SK-N-SH treated with all-trans-retinoic acid at 6 μM for 48 hours (cell line): Measurements from ENCODE around the gene CTNNA3.

Experiments used
- ATAC-seq: fragments of 200-7000 bp; cut with Tn5 transposase; 3 replicates; pipeline ENCODE4 v1.9.1; 2020; ENCODE audit warnings: mild to moderate bottlenecking, moderate library complexity
- ARNTL ChIP-seq: fragments of 450-650 bp; formaldehyde crosslinking; IDR thresholded peaks from 2 replicates; pipeline ENCODE4 v1.5.0; 2020; ENCODE audit warnings: low read depth, mild to moderate bottlenecking, moderate library complexity, borderline replicate concordance
- BACH2 ChIP-seq: fragments of 250-450 bp; sonication (Bioruptor Pico); IDR thresholded peaks from 2 replicates; pipeline ENCODE4 v1.9.0; 2021; ENCODE audit warnings: mild to moderate bottlenecking, borderline replicate concordance
- CSRNP3 ChIP-seq: fragments of 250-450 bp; sonication (Bioruptor Pico); IDR thresholded peaks from 2 replicates; pipeline ENCODE4 v1.5.1; 2021; ENCODE audit warnings: mild to moderate bottlenecking, moderate library complexity
- ESRRG ChIP-seq: fragments of 250-450 bp; sonication (Bioruptor Pico); IDR thresholded peaks from 2 replicates; pipeline ENCODE4 v1.6.1; 2021; ENCODE audit warnings: mild to moderate bottlenecking
- GLIS3 ChIP-seq: fragments of 250-450 bp; sonication (Bioruptor Pico); IDR thresholded peaks from 2 replicates; pipeline ENCODE4 v1.5.0; 2020; ENCODE audit warnings: mild to moderate bottlenecking, moderate library complexity
- ISL1 ChIP-seq: fragments of 250-450 bp; sonication (Bioruptor Pico); IDR thresholded peaks from 2 replicates; pipeline ENCODE4 v2.1.2; 2022; ENCODE audit warnings: mild to moderate bottlenecking, moderate library complexity
- OSR1 ChIP-seq: fragments of 250-450 bp; sonication (Bioruptor Pico); IDR thresholded peaks from 2 replicates; pipeline ENCODE4 v1.8.0; 2022; ENCODE audit warnings: moderate library complexity, mild to moderate bottlenecking, inconsistent platforms
- PPARA ChIP-seq: fragments of 250-450 bp; sonication (Bioruptor Pico); IDR thresholded peaks from 2 replicates; pipeline ENCODE4 v1.5.0; 2020; ENCODE audit warnings: mild to moderate bottlenecking, borderline replicate concordance
- RARB ChIP-seq: fragments of 250-450 bp; sonication (Bioruptor Pico); IDR thresholded peaks from 2 replicates; pipeline ENCODE4 v1.8.0; 2021; ENCODE audit warnings: mild to moderate bottlenecking, moderate library complexity
- SNAI2 ChIP-seq: fragments of 250-450 bp; sonication (Bioruptor Pico); IDR thresholded peaks from 2 replicates; pipeline ENCODE4 v1.5.0; 2020; ENCODE audit warnings: mild to moderate bottlenecking, moderate library complexity
- TCF4 ChIP-seq: fragments of 250-450 bp; sonication (Bioruptor Pico); IDR thresholded peaks from 2 replicates; pipeline ENCODE4 v1.8.0; 2021; ENCODE audit warnings: mild to moderate bottlenecking, moderate library complexity, borderline replicate concordance
- TOX ChIP-seq: fragments of 250-450 bp; sonication (Bioruptor Pico); IDR thresholded peaks from 2 replicates; pipeline ENCODE4 v1.8.0; 2021; ENCODE audit warnings: mild to moderate bottlenecking, moderate library complexity, borderline replicate concordance
- ZC3H10 ChIP-seq: fragments of 250-450 bp; sonication (Bioruptor Pico); IDR thresholded peaks from 2 replicates; pipeline ENCODE4 v1.5.1; 2021; ENCODE audit warnings: mild to moderate bottlenecking, moderate library complexity
- ZFP3 ChIP-seq: fragments of 250-450 bp; sonication (Bioruptor Pico); IDR thresholded peaks from 2 replicates; pipeline ENCODE4 v1.5.0; 2020; ENCODE audit warnings: mild to moderate bottlenecking, moderate library complexity
- ZFP30 ChIP-seq: fragments of 450-650 bp; formaldehyde crosslinking; IDR thresholded peaks from 2 replicates; pipeline ENCODE4 v1.5.0; 2022; ENCODE audit warnings: mild to moderate bottlenecking, moderate library complexity
- ZNF70 ChIP-seq: fragments of 450-650 bp; formaldehyde crosslinking; IDR thresholded peaks from 2 replicates; pipeline ENCODE4 v1.5.0; 2020; ENCODE audit warnings: mild to moderate bottlenecking, moderate library complexity
- TF ChIP-seq, protein P1 (sequence below): fragments of 250-450 bp; sonication (Bioruptor Pico); IDR thresholded peaks from 2 replicates; pipeline ENCODE4 v1.8.0; 2021; ENCODE audit warnings: low read depth, mild to moderate bottlenecking, moderate library complexity, borderline replicate concordance
- TF ChIP-seq, protein P2 (sequence below): fragments of 250-450 bp; sonication (Bioruptor Pico); IDR thresholded peaks from 2 replicates; pipeline ENCODE4 v1.5.0; 2020; ENCODE audit warnings: mild to moderate bottlenecking, moderate library complexity
- TF ChIP-seq, protein P3 (sequence below): fragments of 250-450 bp; sonication (Bioruptor Pico); IDR thresholded peaks from 2 replicates; pipeline ENCODE4 v1.5.1; 2020; ENCODE audit warnings: low read depth, mild to moderate bottlenecking, moderate library complexity

The CTNNA3 gene

GRCh38 chr10:66649626-66650025 is 1046.4 kb downstream of the CTNNA3 start:
- TF ChIP-seq CSRNP3 (CRISPR knock-in tag) (no peak), SNAI2 (CRISPR knock-in tag) (no peak), PPARA (CRISPR knock-in tag) (no peak), ZC3H10 (CRISPR knock-in tag) (no peak), ZFP30 (CRISPR knock-in tag) (no peak), ISL1 (CRISPR knock-in tag) (no peak), ESRRG (CRISPR knock-in tag) (no peak)
- TF ChIP-seq, protein P1, sequence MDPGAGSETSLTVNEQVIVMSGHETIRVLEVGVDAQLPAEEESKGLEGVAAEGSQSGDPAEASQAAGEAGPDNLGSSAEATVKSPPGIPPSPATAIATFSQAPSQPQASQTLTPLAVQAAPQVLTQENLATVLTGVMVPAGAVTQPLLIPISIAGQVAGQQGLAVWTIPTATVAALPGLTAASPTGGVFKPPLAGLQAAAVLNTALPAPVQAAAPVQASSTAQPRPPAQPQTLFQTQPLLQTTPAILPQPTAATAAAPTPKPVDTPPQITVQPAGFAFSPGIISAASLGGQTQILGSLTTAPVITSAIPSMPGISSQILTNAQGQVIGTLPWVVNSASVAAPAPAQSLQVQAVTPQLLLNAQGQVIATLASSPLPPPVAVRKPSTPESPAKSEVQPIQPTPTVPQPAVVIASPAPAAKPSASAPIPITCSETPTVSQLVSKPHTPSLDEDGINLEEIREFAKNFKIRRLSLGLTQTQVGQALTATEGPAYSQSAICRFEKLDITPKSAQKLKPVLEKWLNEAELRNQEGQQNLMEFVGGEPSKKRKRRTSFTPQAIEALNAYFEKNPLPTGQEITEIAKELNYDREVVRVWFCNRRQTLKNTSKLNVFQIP (CRISPR knock-in tag), result no peak
- no peak for ATAC-seq

GRCh38 chr10:66642217-66642616 is 1053.8 kb downstream of the CTNNA3 start:
- TF ChIP-seq ZFP3 (CRISPR knock-in tag) (no peak), GLIS3 (CRISPR knock-in tag) (no peak), TOX (no peak), BACH2 (no peak), RARB (no peak), OSR1 (CRISPR knock-in tag) (no peak), CSRNP3 (CRISPR knock-in tag) (no peak), ARNTL (CRISPR knock-in tag) (no peak), ZC3H10 (CRISPR knock-in tag) (no peak), ZNF70 (CRISPR knock-in tag) (no peak)
- TF ChIP-seq, protein P2, sequence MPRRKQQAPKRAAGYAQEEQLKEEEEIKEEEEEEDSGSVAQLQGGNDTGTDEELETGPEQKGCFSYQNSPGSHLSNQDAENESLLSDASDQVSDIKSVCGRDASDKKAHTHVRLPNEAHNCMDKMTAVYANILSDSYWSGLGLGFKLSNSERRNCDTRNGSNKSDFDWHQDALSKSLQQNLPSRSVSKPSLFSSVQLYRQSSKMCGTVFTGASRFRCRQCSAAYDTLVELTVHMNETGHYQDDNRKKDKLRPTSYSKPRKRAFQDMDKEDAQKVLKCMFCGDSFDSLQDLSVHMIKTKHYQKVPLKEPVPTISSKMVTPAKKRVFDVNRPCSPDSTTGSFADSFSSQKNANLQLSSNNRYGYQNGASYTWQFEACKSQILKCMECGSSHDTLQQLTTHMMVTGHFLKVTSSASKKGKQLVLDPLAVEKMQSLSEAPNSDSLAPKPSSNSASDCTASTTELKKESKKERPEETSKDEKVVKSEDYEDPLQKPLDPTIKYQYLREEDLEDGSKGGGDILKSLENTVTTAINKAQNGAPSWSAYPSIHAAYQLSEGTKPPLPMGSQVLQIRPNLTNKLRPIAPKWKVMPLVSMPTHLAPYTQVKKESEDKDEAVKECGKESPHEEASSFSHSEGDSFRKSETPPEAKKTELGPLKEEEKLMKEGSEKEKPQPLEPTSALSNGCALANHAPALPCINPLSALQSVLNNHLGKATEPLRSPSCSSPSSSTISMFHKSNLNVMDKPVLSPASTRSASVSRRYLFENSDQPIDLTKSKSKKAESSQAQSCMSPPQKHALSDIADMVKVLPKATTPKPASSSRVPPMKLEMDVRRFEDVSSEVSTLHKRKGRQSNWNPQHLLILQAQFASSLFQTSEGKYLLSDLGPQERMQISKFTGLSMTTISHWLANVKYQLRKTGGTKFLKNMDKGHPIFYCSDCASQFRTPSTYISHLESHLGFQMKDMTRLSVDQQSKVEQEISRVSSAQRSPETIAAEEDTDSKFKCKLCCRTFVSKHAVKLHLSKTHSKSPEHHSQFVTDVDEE, result no peak
- TF ChIP-seq, protein P3, sequence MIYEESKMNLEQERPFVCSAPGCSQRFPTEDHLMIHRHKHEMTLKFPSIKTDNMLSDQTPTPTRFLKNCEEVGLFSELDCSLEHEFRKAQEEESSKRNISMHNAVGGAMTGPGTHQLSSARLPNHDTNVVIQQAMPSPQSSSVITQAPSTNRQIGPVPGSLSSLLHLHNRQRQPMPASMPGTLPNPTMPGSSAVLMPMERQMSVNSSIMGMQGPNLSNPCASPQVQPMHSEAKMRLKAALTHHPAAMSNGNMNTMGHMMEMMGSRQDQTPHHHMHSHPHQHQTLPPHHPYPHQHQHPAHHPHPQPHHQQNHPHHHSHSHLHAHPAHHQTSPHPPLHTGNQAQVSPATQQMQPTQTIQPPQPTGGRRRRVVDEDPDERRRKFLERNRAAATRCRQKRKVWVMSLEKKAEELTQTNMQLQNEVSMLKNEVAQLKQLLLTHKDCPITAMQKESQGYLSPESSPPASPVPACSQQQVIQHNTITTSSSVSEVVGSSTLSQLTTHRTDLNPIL (CRISPR knock-in tag), result no peak
- TF ChIP-seq, protein P1 (CRISPR knock-in tag), result no peak
- ATAC-seq, result no peak

- TF ChIP-seq ZFP30 (CRISPR knock-in tag) (no peak), ZFP3 (CRISPR knock-in tag) (no peak), PPARA (CRISPR knock-in tag) (no peak), TCF4 (CRISPR knock-in tag) (no peak), ARNTL (CRISPR knock-in tag) (no peak)
- TF ChIP-seq, protein P1 (CRISPR knock-in tag), result no peak
- no peak for ATAC-seq
Observed at GRCh38 chr10:66639371-66639770, 1056.6 kb downstream of the CTNNA3 start.
